HepG2 (cell line): ENCODE data around the gene CTCF. TPM values are rescaled to one million over a fixed set of nuclear protein-coding genes. Genes with fewer than 3 reads are reported as not detected.

Experiments used
- BCLAF1 ChIP-seq: fragments of 450-650 bp; IDR thresholded peaks from 2 replicates; pipeline ENCODE4 v1.6.1; 2017; ENCODE audit warnings: mild to moderate bottlenecking
- CENPT ChIP-seq: sonication (generic); formaldehyde crosslinking; IDR thresholded peaks from 2 replicates; pipeline ENCODE4 v1.8.0; 2022; ENCODE audit warnings: low read depth, mild to moderate bottlenecking, moderate library complexity, missing genetic modification reagents
- ELF4 ChIP-seq: sonication (generic); formaldehyde crosslinking; IDR thresholded peaks from 2 replicates; pipeline ENCODE4 v1.5.0; 2020; ENCODE audit warnings: missing genetic modification reagents, mild to moderate bottlenecking, moderate library complexity, borderline replicate concordance
- ESRRA ChIP-seq: sonication (generic); formaldehyde crosslinking; IDR thresholded peaks from 2 replicates; pipeline ENCODE4 v1.5.1; 2020; ENCODE audit warnings: mild to moderate bottlenecking, low read depth, missing genetic modification reagents
- EZH2 ChIP-seq: conservative IDR thresholded peaks from 2 replicates; pipeline ENCODE4 v1.6.1; 2012; ENCODE audit warnings: mild to moderate bottlenecking, low read depth, low read length, moderate library complexity
- HMGXB3 ChIP-seq: sonication (generic); formaldehyde crosslinking; IDR thresholded peaks from 2 replicates; pipeline ENCODE4 v1.4.0; 2020; ENCODE audit warnings: missing genetic modification reagents, borderline replicate concordance
- IRF2 ChIP-seq: IDR thresholded peaks from 2 replicates; pipeline ENCODE4 v1.6.1; 2018; ENCODE audit warnings: missing genetic modification reagents, missing compliant biosample characterization
- KLF16 ChIP-seq, 2 experiments: sonication (generic) in 1 of 2; formaldehyde crosslinking in 1 of 2; IDR thresholded peaks; 2 replicates each; pipeline versions ENCODE4 v1.6.1 to v1.8.0; 2016 to 2023; ENCODE audit warnings: missing genetic modification reagents in 2 of 2, missing compliant biosample characterization in 1 of 2
- MXD3 ChIP-seq: IDR thresholded peaks from 2 replicates; pipeline ENCODE4 v1.6.1; 2016; ENCODE audit warnings: mild to moderate bottlenecking, missing biosample characterization, missing genetic modification reagents
- NR0B2 ChIP-seq: sonication (generic); formaldehyde crosslinking; IDR thresholded peaks from 2 replicates; pipeline ENCODE4 v1.4.0; 2020; ENCODE audit warnings: mild to moderate bottlenecking, missing genetic modification reagents
- TEAD2 ChIP-seq: sonication (generic); formaldehyde crosslinking; IDR thresholded peaks from 2 replicates; pipeline ENCODE4 v1.9.0; 2021; ENCODE audit warnings: missing genetic modification reagents
- ZBTB1 ChIP-seq: sonication (generic); formaldehyde crosslinking; IDR thresholded peaks from 2 replicates; pipeline ENCODE4 v1.4.0; 2020; ENCODE audit warnings: missing genetic modification reagents, borderline replicate concordance
- ZBTB14 ChIP-seq: sonication (generic); formaldehyde crosslinking; IDR thresholded peaks from 2 replicates; pipeline ENCODE4 v1.4.0; 2020; ENCODE audit warnings: missing genetic modification reagents
- ZNF431 ChIP-seq: sonication (generic); formaldehyde crosslinking; IDR thresholded peaks from 2 replicates; pipeline ENCODE4 v1.9.0; 2022; ENCODE audit warnings: missing genetic modification reagents, low read depth, mild to moderate bottlenecking, borderline replicate concordance
- ZNF432 ChIP-seq: sonication (generic); formaldehyde crosslinking; IDR thresholded peaks from 2 replicates; pipeline ENCODE4 v1.5.0; 2020; ENCODE audit warnings: missing genetic modification reagents, mild to moderate bottlenecking, borderline replicate concordance
- ZNF446 ChIP-seq: sonication (generic); formaldehyde crosslinking; IDR thresholded peaks from 2 replicates; pipeline ENCODE4 v1.5.0; 2020; ENCODE audit warnings: mild to moderate bottlenecking, missing genetic modification reagents
- ZNF570 ChIP-seq: sonication (generic); formaldehyde crosslinking; IDR thresholded peaks from 2 replicates; pipeline ENCODE4 v1.4.0; 2020; ENCODE audit warnings: mild to moderate bottlenecking, missing genetic modification reagents, borderline replicate concordance
- ZNF724P ChIP-seq: sonication (generic); formaldehyde crosslinking; IDR thresholded peaks from 2 replicates; pipeline ENCODE4 v1.8.0; 2022; ENCODE audit warnings: missing genetic modification reagents, borderline replicate concordance
- ZNF746 ChIP-seq: sonication (generic); formaldehyde crosslinking; IDR thresholded peaks from 2 replicates; pipeline ENCODE4 v1.8.0; 2022; ENCODE audit warnings: mild to moderate bottlenecking, missing genetic modification reagents
- ZNF883 ChIP-seq: sonication (generic); formaldehyde crosslinking; IDR thresholded peaks from 2 replicates; pipeline ENCODE4 v1.5.1; 2020; ENCODE audit warnings: mild to moderate bottlenecking, missing genetic modification reagents; ENCODE audit errors: not compliant biosample characterization
- polyA plus RNA-seq, 8 experiments: library from polyadenylated mRNA; depleted of rRNA in 3 of 8; stranded (reverse) in 7 of 8; unstranded in 1 of 8; fragments of >200 nt; fragmentation: Illumina TruSeq in 4 of 8; extraction: Trizol in 4 of 8; gene quantifications; 2 replicates each; pipeline versions ENCODE4 v1.2.1 to v1.2.3, GENCODE V29; 2011 to 2016; ENCODE audit warnings: low read depth in 4 of 8, missing spikeins in 1 of 8, mixed read lengths in 1 of 8; ENCODE audit not compliant: insufficient read depth in 1 of 8
- total RNA-seq, 5 experiments: library from RNA; depleted of rRNA; stranded (reverse); fragments of >200 nt; fragmentation: Illumina TruSeq; extraction: Trizol; gene quantifications; 2 replicates each; pipeline ENCODE4 v1.2.3, GENCODE V29; 2016; ENCODE audit warnings: low read depth in 1 of 5

The CTCF gene
- total and polyA plus RNA-seq, 2 of the 13 experiments (the other 11 are each of a cell fraction or from before 2014, with no cell fraction given): 19.5 to 37.5 TPM

GRCh38 chr16:67521095-67521804, 41.1 kb upstream of the CTCF start (continued):
- TF ChIP-seq NR0B2 (CRISPR knock-in tag): no peak; the same call in 1 of the 2 replicates
- TF ChIP-seq ZNF883: peak; percentile 19
- no peak for TF ChIP-seq ELF4 (CRISPR knock-in tag)
- no peak for TF ChIP-seq ZNF724P (CRISPR knock-in tag)
- no peak for TF ChIP-seq BCLAF1
- TF ChIP-seq ESRRA (CRISPR knock-in tag): no peak; the same call in 1 of the 2 replicates
- no peak for TF ChIP-seq EZH2
- no peak for TF ChIP-seq ZNF446 (CRISPR knock-in tag)
- TF ChIP-seq ZBTB1 (CRISPR knock-in tag): no peak
- TF ChIP-seq ZNF746 (CRISPR knock-in tag): no peak
- no peak for TF ChIP-seq CENPT
- no peak for TF ChIP-seq MXD3 (CRISPR knock-in tag)
- peak; percentile 60 for TF ChIP-seq IRF2 (CRISPR knock-in tag)
- no peak for TF ChIP-seq ZNF431 (CRISPR knock-in tag)
- no peak for TF ChIP-seq ZNF570
- TF ChIP-seq ZNF432 (CRISPR knock-in tag): no peak
- TF ChIP-seq TEAD2: no peak
- TF ChIP-seq HMGXB3: 0 out of 2 replicates have a peak, but pooled peaks have one; percentile 45
- TF ChIP-seq ZBTB14 (CRISPR knock-in tag): no peak
- TF ChIP-seq KLF16 (CRISPR knock-in tag; IDR thresholded peaks at IDR 0.05): peak in 1 of 2 experiments; percentile 58; a peak in 1 of 4 replicates
